A673 (cell line): ENCODE results near the gene MUC16. TPM values are rescaled to one million over a fixed set of nuclear protein-coding genes. Genes with fewer than 3 reads are reported as not detected.
A peak's percentile ranks its signal among the peaks of the same experiment; 100 is the strongest.

Experiments used
- Bru-seq: library from RNA; stranded (reverse); fragments of 400-500 nt; gene quantifications from one replicate; lab custom pipeline; 2021; lab: Mats Ljungman, UMichigan
- BruChase-seq, 2 experiments: library from RNA; stranded (reverse); fragments of 400-500 nt; gene quantifications; one replicate each; lab custom pipeline; 2021; lab: Mats Ljungman, UMichigan
- BruUV-seq: library from RNA; stranded (reverse); fragments of 400-500 nt; replicated peaks from 2 replicates; lab custom pipeline; 2021; lab: Mats Ljungman, UMichigan
- CTCF ChIA-PET: fragments of 300-600 bp; sonication (Branson Sonifier 250); formaldehyde crosslinking; loops from one replicate; lab custom pipeline; 2022; ENCODE audit warnings: antibody characterized with exemption; lab: Charles Lee
- POLR2A ChIA-PET: fragments of 300-600 bp; sonication (Branson Sonifier 250); formaldehyde crosslinking; loops from one replicate; lab custom pipeline; 2022; ENCODE audit warnings: antibody characterized with exemption; ENCODE audit not compliant: low non-redundant PET; lab: Charles Lee
- DNase-seq: peaks from one replicate; pipeline ENCODE4 v3.0.0-alpha.2; 2015; ENCODE audit warnings: low spot score
- H3K27ac ChIP-seq: fragments of 200-600 bp; sonication (generic); 2 replicates; pipeline ENCODE4 v1.5.1; 2016; ENCODE audit warnings: mixed run types, low read depth, mild to moderate bottlenecking, mixed read lengths, antibody characterized with exemption, low read length; ENCODE audit not compliant: poor library complexity, severe bottlenecking
- H3K27me3 ChIP-seq: fragments of 200-600 bp; sonication (generic); replicated peaks from 2 replicates; pipeline ENCODE4 v1.6.1; 2017; ENCODE audit warnings: mixed run types, low read depth, mild to moderate bottlenecking, mixed read lengths, antibody characterized with exemption, low read length; ENCODE audit not compliant: insufficient read depth, poor library complexity
- H3K36me3 ChIP-seq: fragments of 200-600 bp; sonication (generic); 2 replicates; pipeline ENCODE4 v1.6.1; 2016; ENCODE audit warnings: mixed run types, mild to moderate bottlenecking, mixed read lengths, antibody characterized with exemption, low read length; ENCODE audit not compliant: insufficient read depth, poor library complexity, severe bottlenecking
- H3K4me1 ChIP-seq: fragments of 200-600 bp; sonication (generic); 2 replicates; pipeline ENCODE4 v1.6.1; 2017; ENCODE audit warnings: mixed run types, mild to moderate bottlenecking, mixed read lengths, antibody characterized with exemption, low read length; ENCODE audit not compliant: insufficient read depth, poor library complexity, severe bottlenecking
- H3K4me3 ChIP-seq: fragments of 200-600 bp; sonication (generic); 2 replicates; pipeline ENCODE4 v1.5.1; 2016; ENCODE audit warnings: low read depth, mixed run types, mild to moderate bottlenecking, mixed read lengths, low read length; ENCODE audit not compliant: poor library complexity, severe bottlenecking
- H3K9me3 ChIP-seq: fragments of 200-600 bp; sonication (generic); 2 replicates; pipeline ENCODE4 v1.6.1; 2016; ENCODE audit warnings: mixed run types, low read depth, mild to moderate bottlenecking, mixed read lengths, antibody characterized with exemption, low read length; ENCODE audit not compliant: poor library complexity, severe bottlenecking
- EZH2 ChIP-seq: fragments of 200-600 bp; sonication (generic); IDR thresholded peaks from 2 replicates; pipeline ENCODE4 v1.6.1; 2017; ENCODE audit warnings: borderline replicate concordance, low read depth, mild to moderate bottlenecking, mixed read lengths, antibody characterized with exemption, low read length; ENCODE audit not compliant: poor library complexity, severe bottlenecking
- intact Hi-C: fragments of 100-400 bp; cut with micrococcal nuclease; formaldehyde crosslinking; loops from one replicate; pipeline ENCODE4 v1.10.0; 2022; ENCODE audit not compliant: unreplicated experiment
- long read RNA-seq: library from polyadenylated mRNA; stranded (forward); transcript quantifications from one replicate; pipeline ENCODE4 v2.0.0, GENCODE V29; 2022
- total RNA-seq: library from RNA; stranded (reverse); gene quantifications from 2 replicates; pipeline ENCODE4 v1.2.3, GENCODE V29; 2021
- TF ChIP-seq, protein P1 (sequence below): fragments of 300-800, 200-600 bp; sonication (generic); conservative IDR thresholded peaks from 2 replicates; pipeline ENCODE4 v1.5.1; 2017; ENCODE audit warnings: low read depth, mild to moderate bottlenecking, antibody characterized with exemption, low read length, moderate library complexity, mixed read lengths

The MUC16 gene
- not detected in 2 replicates for total RNA-seq
- not detected for Bru-seq, nascent RNA
- percentile 0 among the genes with signal in this experiment for BruChase-seq, experiment 1, labeled RNA remaining after a 2-hour chase
- BruChase-seq, experiment 2, labeled RNA remaining after a 6-hour chase = percentile 0 among the genes with signal in this experiment
- long read RNA-seq = 0 reads

DNA sequence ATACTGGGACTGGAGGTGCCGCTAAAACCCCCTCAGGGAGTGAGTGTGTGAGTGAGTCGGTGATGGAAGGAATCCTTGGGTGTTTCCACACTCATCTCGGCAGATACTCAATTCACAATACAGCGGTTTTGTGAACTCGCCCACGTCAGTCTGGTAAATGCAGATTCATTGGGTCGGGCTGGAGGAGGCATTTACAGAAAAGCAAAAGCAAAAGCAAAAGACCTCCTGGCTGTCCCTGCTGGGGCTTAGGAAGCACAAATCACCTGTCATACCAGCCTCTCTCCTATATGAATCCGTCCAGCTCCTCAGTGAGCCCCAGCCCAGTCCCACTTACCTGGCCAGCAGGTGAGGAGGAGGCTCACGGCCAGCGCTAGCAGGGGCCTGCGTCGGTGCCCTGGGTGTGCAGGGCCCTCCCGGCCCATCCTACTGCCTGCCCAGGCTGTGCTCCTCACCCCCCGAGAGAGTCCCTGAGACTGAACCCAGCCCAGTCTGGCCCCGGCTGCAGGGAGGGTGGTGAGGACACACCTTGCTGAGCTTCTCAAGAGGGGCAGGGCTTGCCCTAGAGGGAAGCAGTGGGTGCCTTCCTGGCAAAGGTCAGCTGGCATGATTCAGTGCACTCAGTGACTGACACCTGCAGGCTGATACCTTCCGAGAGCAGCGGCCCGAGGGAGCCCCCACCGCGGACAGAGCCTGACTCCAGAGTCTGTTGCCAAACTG, at the start of gene MUC16:
TSS of gene MUC16 (minus strand) at position 475 of the 717 bp plus-strand sequence.
- Histone ChIP-seq H3K9me3 (no peaks in the 10 kb centered on the region), H3K36me3 (no peaks in the 10 kb centered on the region), H3K4me1 (no peaks in the 10 kb centered on the region), H3K27me3 (peaks cover 19% of the 10 kb centered on the region), H3K27ac (no peak within 1 kb of the TSS), H3K4me3 (no peak within 1 kb of the TSS)
- intact Hi-C loops = no loop called here
- no peak for TF ChIP-seq EZH2
- TF ChIP-seq, protein P1, sequence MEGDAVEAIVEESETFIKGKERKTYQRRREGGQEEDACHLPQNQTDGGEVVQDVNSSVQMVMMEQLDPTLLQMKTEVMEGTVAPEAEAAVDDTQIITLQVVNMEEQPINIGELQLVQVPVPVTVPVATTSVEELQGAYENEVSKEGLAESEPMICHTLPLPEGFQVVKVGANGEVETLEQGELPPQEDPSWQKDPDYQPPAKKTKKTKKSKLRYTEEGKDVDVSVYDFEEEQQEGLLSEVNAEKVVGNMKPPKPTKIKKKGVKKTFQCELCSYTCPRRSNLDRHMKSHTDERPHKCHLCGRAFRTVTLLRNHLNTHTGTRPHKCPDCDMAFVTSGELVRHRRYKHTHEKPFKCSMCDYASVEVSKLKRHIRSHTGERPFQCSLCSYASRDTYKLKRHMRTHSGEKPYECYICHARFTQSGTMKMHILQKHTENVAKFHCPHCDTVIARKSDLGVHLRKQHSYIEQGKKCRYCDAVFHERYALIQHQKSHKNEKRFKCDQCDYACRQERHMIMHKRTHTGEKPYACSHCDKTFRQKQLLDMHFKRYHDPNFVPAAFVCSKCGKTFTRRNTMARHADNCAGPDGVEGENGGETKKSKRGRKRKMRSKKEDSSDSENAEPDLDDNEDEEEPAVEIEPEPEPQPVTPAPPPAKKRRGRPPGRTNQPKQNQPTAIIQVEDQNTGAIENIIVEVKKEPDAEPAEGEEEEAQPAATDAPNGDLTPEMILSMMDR = no peak
- DNase-seq = no peak
- ChIA-PET POLR2A (no interaction called here), CTCF (no interaction called here)
- no TSS peak for BruUV-seq

GRCh38 chr19:9058905-9059667, 48.9 kb upstream of the MUC16 start:
- POLR2A ChIA-PET = interaction anchor here (0.6 kb wide), 1 partner anchor 22 kb away, joined by 3 read pairs; no protein-coding TSS in a partner anchor

More at GRCh38 chr19:9058905-9059667, 48.9 kb upstream of the MUC16 start:
- no peaks in the 10 kb centered on the region for H3K4me1 ChIP-seq
- TF ChIP-seq EZH2 = no peak
- TF ChIP-seq, protein P1 = no peak
- no peak overlapping the region for H3K27ac ChIP-seq
- no peak for DNase-seq
- CTCF ChIA-PET = no interaction called here
- intact Hi-C loops = no loop called here
- no peaks in the 10 kb centered on the region for H3K36me3 ChIP-seq
- no peaks in the 10 kb centered on the region for H3K27me3 ChIP-seq
- H3K9me3 ChIP-seq = no peaks in the 10 kb centered on the region
- H3K4me3 ChIP-seq = no peak overlapping the region
- no TSS peak for BruUV-seq
